Breast epithelium (tissue), 3 donors: ENCODE measurements around the gene PPOX.

Experiments
- POLR2A ChIP-seq: fragments of 450-650 bp; IDR thresholded peaks from one replicate; pipeline ENCODE4 v1.6.1; 2016; ENCODE audit warnings: antibody characterized with exemption, mild to moderate bottlenecking, moderate library complexity
- TF ChIP-seq, protein P1 (sequence below), 3 donors: fragments of 450-650 bp; IDR thresholded peaks; one replicate each; pipeline ENCODE4 v1.5.1; 2016 to 2017; ENCODE audit warnings: antibody characterized with exemption in 3 of 3, mild to moderate bottlenecking in 3 of 3, moderate library complexity in 3 of 3

DNA sequence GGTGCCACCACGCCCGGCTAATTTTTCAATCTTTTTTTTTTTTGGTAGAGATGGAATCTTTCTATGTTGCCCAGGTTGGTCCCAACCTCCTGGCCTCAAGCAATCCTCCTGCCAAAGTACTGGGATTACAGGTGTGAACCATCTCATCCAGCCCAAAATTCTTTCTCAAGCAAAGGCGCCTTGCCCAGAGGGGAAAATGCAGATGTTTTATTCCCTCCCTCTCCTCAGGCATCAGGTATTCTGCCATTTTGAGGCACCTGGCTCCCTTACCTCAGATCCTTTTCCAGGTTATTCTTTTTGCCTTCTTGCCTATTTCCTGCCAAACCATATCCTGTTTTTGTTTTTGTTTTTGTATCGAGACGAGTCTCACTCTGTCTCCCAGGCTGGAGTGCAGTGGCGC is 22.2 kb downstream of the PPOX start:
- TF ChIP-seq, protein P1, sequence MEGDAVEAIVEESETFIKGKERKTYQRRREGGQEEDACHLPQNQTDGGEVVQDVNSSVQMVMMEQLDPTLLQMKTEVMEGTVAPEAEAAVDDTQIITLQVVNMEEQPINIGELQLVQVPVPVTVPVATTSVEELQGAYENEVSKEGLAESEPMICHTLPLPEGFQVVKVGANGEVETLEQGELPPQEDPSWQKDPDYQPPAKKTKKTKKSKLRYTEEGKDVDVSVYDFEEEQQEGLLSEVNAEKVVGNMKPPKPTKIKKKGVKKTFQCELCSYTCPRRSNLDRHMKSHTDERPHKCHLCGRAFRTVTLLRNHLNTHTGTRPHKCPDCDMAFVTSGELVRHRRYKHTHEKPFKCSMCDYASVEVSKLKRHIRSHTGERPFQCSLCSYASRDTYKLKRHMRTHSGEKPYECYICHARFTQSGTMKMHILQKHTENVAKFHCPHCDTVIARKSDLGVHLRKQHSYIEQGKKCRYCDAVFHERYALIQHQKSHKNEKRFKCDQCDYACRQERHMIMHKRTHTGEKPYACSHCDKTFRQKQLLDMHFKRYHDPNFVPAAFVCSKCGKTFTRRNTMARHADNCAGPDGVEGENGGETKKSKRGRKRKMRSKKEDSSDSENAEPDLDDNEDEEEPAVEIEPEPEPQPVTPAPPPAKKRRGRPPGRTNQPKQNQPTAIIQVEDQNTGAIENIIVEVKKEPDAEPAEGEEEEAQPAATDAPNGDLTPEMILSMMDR (IDR thresholded peaks at IDR 0.05): no peak
- no peak for TF ChIP-seq POLR2A
